ENCODE data around the gene YPEL1. TPM values are rescaled to one million over a fixed set of nuclear protein-coding genes. Genes with fewer than 3 reads are reported as not detected.
"Not testable (repeated sequence)": the region's sequence is repeated elsewhere in the genome, so short reads cannot be mapped to it uniquely, and the experiment has no call there.

Gene YPEL1
- total RNA-seq, 1 donor from 2014 or later, result 7.8 TPM

- no peak for DNase-seq
Observed at GRCh38 chr22:21697880-21698279, 37.7 kb downstream of the YPEL1 start.

- no peak for DNase-seq
Observed at GRCh38 chr22:21697021-21697771, 38.4 kb downstream of the YPEL1 start.

- no peak for DNase-seq
Observed at GRCh38 chr22:21696115-21696514, 39.5 kb downstream of the YPEL1 start.

- DNase-seq, result no peak
Observed at GRCh38 chr22:21695430-21696085, 40.0 kb downstream of the YPEL1 start.

- no peak for DNase-seq
Observed at GRCh38 chr22:21694795-21695429, 40.7 kb downstream of the YPEL1 start.

- no peak for DNase-seq
Observed at GRCh38 chr22:21694394-21694793, 41.2 kb downstream of the YPEL1 start.

- no peak for DNase-seq
Observed at GRCh38 chr22:21693999-21694341, 41.6 kb downstream of the YPEL1 start.

- no peak for DNase-seq
Observed at GRCh38 chr22:21693333-21693998, 42.1 kb downstream of the YPEL1 start.

GRCh38 chr22:21692856-21693255, 42.7 kb downstream of the YPEL1 start:
- not testable (repeated sequence) for DNase-seq

GRCh38 chr22:21691816-21692215, 43.8 kb downstream of the YPEL1 start:
- no peak for DNase-seq

GRCh38 chr22:21690401-21690801, 45.2 kb downstream of the YPEL1 start:
- no peak for DNase-seq

- no peak for DNase-seq
Observed at GRCh38 chr22:21688706-21689381, 46.8 kb downstream of the YPEL1 start.

- no peak for DNase-seq
Observed at GRCh38 chr22:21688341-21688705, 47.3 kb downstream of the YPEL1 start.

- DNase-seq, result no peak
Observed at GRCh38 chr22:21687685-21688259, 47.8 kb downstream of the YPEL1 start.

- no peak for DNase-seq
Observed at GRCh38 chr22:21686634-21687393, 48.8 kb downstream of the YPEL1 start.

- DNase-seq, result no peak
Observed at GRCh38 chr22:21686193-21686608, 49.4 kb downstream of the YPEL1 start.

- no peak for DNase-seq
Observed at GRCh38 chr22:21685164-21685513, 50.5 kb downstream of the YPEL1 start.

- no peak for DNase-seq
Observed at GRCh38 chr22:21684492-21685163, 51.0 kb downstream of the YPEL1 start.

- DNase-seq, result no peak
Observed at GRCh38 chr22:21683401-21683811, 52.2 kb downstream of the YPEL1 start.

- no peak for DNase-seq
Observed at GRCh38 chr22:21682385-21683175, 53.0 kb downstream of the YPEL1 start.

Data from dermis blood vessel endothelial cell (primary cell).